HG03521 (cell line): Measurements from ENCODE around the gene ITPKB.
"Not testable (repeated sequence)": the region's sequence is repeated elsewhere in the genome, so short reads cannot be mapped to it uniquely, and the experiment has no call there.

Experiments
- ATAC-seq: cut with Tn5 transposase; IDR thresholded peaks from one replicate; pipeline ENCODE4 v1.9.1; 2021; ENCODE audit warnings: mild to moderate bottlenecking, moderate library complexity; ENCODE audit not compliant: unreplicated experiment

ITPKB gene

GRCh38 chr1:226627924-226628611, 111.0 kb downstream of the ITPKB start:
- no peak for ATAC-seq

GRCh38 chr1:226627050-226627755, 111.9 kb downstream of the ITPKB start:
- no peak for ATAC-seq

- peak; percentile 67 for ATAC-seq
Measured at GRCh38 chr1:226626577-226626956, 112.5 kb downstream of the ITPKB start.

- peak; percentile 22 for ATAC-seq
Measured at GRCh38 chr1:226625832-226626576, 113.1 kb downstream of the ITPKB start.

- ATAC-seq = no peak
Measured at GRCh38 chr1:226625326-226625725, 113.8 kb downstream of the ITPKB start.

GRCh38 chr1:226624526-226624925, 114.6 kb downstream of the ITPKB start:
- ATAC-seq = no peak

- no peak for ATAC-seq
Measured at GRCh38 chr1:226622012-226622411, 117.1 kb downstream of the ITPKB start.

- no peak for ATAC-seq
Measured at GRCh38 chr1:226619031-226619430, 120.1 kb downstream of the ITPKB start.

GRCh38 chr1:226618380-226618779, 120.7 kb downstream of the ITPKB start:
- ATAC-seq = no peak

- ATAC-seq = not testable (repeated sequence)
Measured at GRCh38 chr1:226617719-226618118, 121.4 kb downstream of the ITPKB start.

GRCh38 chr1:226617109-226617508, 122.0 kb downstream of the ITPKB start:
- ATAC-seq = no peak

- no peak for ATAC-seq
Measured at GRCh38 chr1:226616636-226617035, 122.4 kb downstream of the ITPKB start.

- no peak for ATAC-seq
Measured at GRCh38 chr1:226615876-226616275, 123.2 kb downstream of the ITPKB start.

- ATAC-seq = not testable (repeated sequence)
Measured at GRCh38 chr1:226611980-226612379, 127.1 kb downstream of the ITPKB start.

GRCh38 chr1:226611301-226611700, 127.8 kb downstream of the ITPKB start:
- ATAC-seq = no peak

GRCh38 chr1:226610671-226611070, 128.4 kb downstream of the ITPKB start:
- no peak for ATAC-seq

GRCh38 chr1:226609836-226610455, 129.1 kb downstream of the ITPKB start:
- no peak for ATAC-seq

GRCh38 chr1:226608699-226609505, 130.2 kb downstream of the ITPKB start:
- ATAC-seq = peak; percentile 62

GRCh38 chr1:226607821-226608220, 131.3 kb downstream of the ITPKB start:
- no peak for ATAC-seq

GRCh38 chr1:226607268-226607660, 131.8 kb downstream of the ITPKB start:
- ATAC-seq = no peak
